Midbrain (tissue), 1 donor: ENCODE results near the gene RADIL.
"Not testable (repeated sequence)": the region's sequence is repeated elsewhere in the genome, so short reads cannot be mapped to it uniquely, and the experiment has no call there.

Experiments used
- DNase-seq: peaks from one replicate; lab custom pipeline; 2025; lab: John Stamatoyannopoulos, UW

RADIL gene

GRCh38 chr7:4883372-4884144, at the start of gene RADIL:
Gene RADIL, minus strand, starts transcription at chr7:4883716. Its CDS starts 5,577 bp downstream, at chr7:4878139.
- DNase-seq: peak; percentile 92

GRCh38 chr7:4931943-4932342, 48.4 kb upstream of the RADIL start:
- DNase-seq: peak; percentile 90

GRCh38 chr7:4929005-4929404, 45.5 kb upstream of the RADIL start:
- DNase-seq: no peak

- no peak for DNase-seq
Measured at GRCh38 chr7:4928445-4928844, 44.9 kb upstream of the RADIL start.

- no peak for DNase-seq
Measured at GRCh38 chr7:4919969-4920766, 36.7 kb upstream of the RADIL start.

- DNase-seq: no peak
Measured at GRCh38 chr7:4916113-4916512, 32.6 kb upstream of the RADIL start.

GRCh38 chr7:4911111-4911828, 27.8 kb upstream of the RADIL start:
- DNase-seq: no peak

- no peak for DNase-seq
Measured at GRCh38 chr7:4906682-4907081, 23.2 kb upstream of the RADIL start.

- no peak for DNase-seq
Measured at GRCh38 chr7:4905171-4905570, 21.7 kb upstream of the RADIL start.

GRCh38 chr7:4904346-4904745, 20.8 kb upstream of the RADIL start:
- no peak for DNase-seq

- DNase-seq: no peak
Measured at GRCh38 chr7:4895766-4896165, 12.2 kb upstream of the RADIL start.

- no peak for DNase-seq
Measured at GRCh38 chr7:4894482-4894881, 11.0 kb upstream of the RADIL start.

GRCh38 chr7:4893929-4894475, 10.5 kb upstream of the RADIL start:
- no peak for DNase-seq

GRCh38 chr7:4893188-4893587, 9.7 kb upstream of the RADIL start:
- DNase-seq: not testable (repeated sequence)

GRCh38 chr7:4891522-4891921, 8.0 kb upstream of the RADIL start:
- not testable (repeated sequence) for DNase-seq

GRCh38 chr7:4889682-4890081, 6.2 kb upstream of the RADIL start:
- DNase-seq: no peak

- DNase-seq: no peak
Measured at GRCh38 chr7:4888161-4888560, 4.6 kb upstream of the RADIL start.

GRCh38 chr7:4886671-4887070, 3.2 kb upstream of the RADIL start:
- DNase-seq: no peak

- no peak for DNase-seq
Measured at GRCh38 chr7:4885317-4885807, 1.8 kb upstream of the RADIL start.

- no peak for DNase-seq
Measured at GRCh38 chr7:4884164-4884563, 648 bp upstream of the RADIL start.

- no peak for DNase-seq
Measured at GRCh38 chr7:4883033-4883371, 514 bp downstream of the RADIL start.
